Muscle of back (tissue), 10 donors: Measurements from ENCODE around the gene SNRPF. TPM values are rescaled to one million over a fixed set of nuclear protein-coding genes. Genes with fewer than 3 reads are reported as not detected.

Experiments used
- polyA plus RNA-seq, 10 donors: library from polyadenylated mRNA; unstranded; fragments of 120-200 nt; gene quantifications; one replicate each; pipeline ENCODE4 v1.2.1, GENCODE V29; 2013; ENCODE audit not compliant: insufficient read length in 10 of 10

The SNRPF gene
- polyA plus RNA-seq, 10 donors: 49.3 to 72.3 (median 59.4) TPM

Other genes starting within 250 kb of the SNRPF start
- gene NTN4, start 68.2 kb upstream of the SNRPF start, polyA plus RNA-seq: 10 to 100 TPM; 32.6 to 56.8 (median 46.3) TPM
- gene CCDC38, start 83.7 kb downstream of the SNRPF start, polyA plus RNA-seq: under 1 TPM in 2 of 10 donors, not detected in 8; 0.08 to 0.27 TPM
- under 1 TPM in 8 of 10 donors, not detected in 2; 0.08 to 0.32 (median 0.15) TPM for gene AMDHD1, start 84.4 kb downstream of the SNRPF start, polyA plus RNA-seq
- gene HAL, start 137.4 kb downstream of the SNRPF start, polyA plus RNA-seq: 1 to 10 TPM in 2 of 10 donors, under 1 TPM in 7, not detected in 1; 0.09 to 3.4 (median 0.24) TPM
- gene LTA4H, start 176.6 kb downstream of the SNRPF start, polyA plus RNA-seq: 10 to 100 TPM; 65.0 to 88.5 (median 73.9) TPM